ENCODE results near the gene CNTFR. TPM values are rescaled to one million over a fixed set of nuclear protein-coding genes. Genes with fewer than 3 reads are reported as not detected.

Gene CNTFR
- total RNA-seq, 1 donor from 2014 or later, result 4.7 TPM

GRCh38 chr9:34570809-34571480 lies 18.6 kb downstream of the CNTFR start:
- Histone ChIP-seq H3K36me3 (no peaks in the 10 kb centered on the region), H3K27ac (no peak overlapping the region), H3K9me3 (no peaks in the 10 kb centered on the region), H3K4me3 (no peak overlapping the region), H3K27me3 (no peaks in the 10 kb centered on the region), H3K4me1 (no peaks in the 10 kb centered on the region)
- intact Hi-C loops (cut with DNase I), result no loop called here
- TF ChIP-seq CTCF (IDR thresholded peaks at IDR 0.05), result no peak
- DNase-seq (ENCODE audit: low spot score in 2 of 2), result no peak

- TF ChIP-seq CTCF (IDR thresholded peaks at IDR 0.05), result no peak
- Histone ChIP-seq H3K4me3 (no peak overlapping the region), H3K9me3 (no peaks in the 10 kb centered on the region), H3K27me3 (no peaks in the 10 kb centered on the region), H3K4me1 (no peaks in the 10 kb centered on the region), H3K27ac (no peak overlapping the region), H3K36me3 (no peaks in the 10 kb centered on the region)
- DNase-seq (ENCODE audit: low spot score in 2 of 2), result no peak
- intact Hi-C loops (cut with DNase I), result no loop called here
Measured at GRCh38 chr9:34570376-34570775, 19.1 kb downstream of the CNTFR start.

GRCh38 chr9:34568774-34569173 lies 20.8 kb downstream of the CNTFR start:
- intact Hi-C loops (cut with DNase I), result no loop called here
- no peaks in the 10 kb centered on the region for H3K36me3 ChIP-seq
- no peak for DNase-seq (ENCODE audit: low spot score in 2 of 2)
- no peak overlapping the region for H3K27ac ChIP-seq
- no peaks in the 10 kb centered on the region for H3K4me1 ChIP-seq
- H3K9me3 ChIP-seq, result no peaks in the 10 kb centered on the region
- TF ChIP-seq CTCF (IDR thresholded peaks at IDR 0.05), result no peak
- H3K27me3 ChIP-seq, result no peaks in the 10 kb centered on the region
- H3K4me3 ChIP-seq, result no peak overlapping the region

- Histone ChIP-seq H3K36me3 (no peaks in the 10 kb centered on the region), H3K4me1 (no peaks in the 10 kb centered on the region), H3K4me3 (no peak overlapping the region), H3K9me3 (no peaks in the 10 kb centered on the region), H3K27ac (no peak overlapping the region), H3K27me3 (no peaks in the 10 kb centered on the region)
- DNase-seq (ENCODE audit: low spot score in 2 of 2), result no peak
- TF ChIP-seq CTCF (IDR thresholded peaks at IDR 0.05), result no peak
- intact Hi-C loops (cut with DNase I), result no loop called here
Measured at GRCh38 chr9:34568133-34568532, 21.4 kb downstream of the CNTFR start.

GRCh38 chr9:34566972-34567371 lies 22.6 kb downstream of the CNTFR start:
- H3K27ac ChIP-seq, result no peak overlapping the region
- no peaks in the 10 kb centered on the region for H3K27me3 ChIP-seq
- no peaks in the 10 kb centered on the region for H3K9me3 ChIP-seq
- no peak for DNase-seq (ENCODE audit: low spot score in 2 of 2)
- H3K4me1 ChIP-seq, result no peaks in the 10 kb centered on the region
- H3K4me3 ChIP-seq, result no peak overlapping the region
- TF ChIP-seq CTCF (IDR thresholded peaks at IDR 0.05), result no peak
- H3K36me3 ChIP-seq, result no peaks in the 10 kb centered on the region
- intact Hi-C loops (cut with DNase I), result no loop called here

GRCh38 chr9:34566322-34566721 lies 23.2 kb downstream of the CNTFR start:
- DNase-seq (ENCODE audit: low spot score in 2 of 2), result no peak
- no peak for TF ChIP-seq CTCF (IDR thresholded peaks at IDR 0.05)
- no peaks in the 10 kb centered on the region for H3K4me1 ChIP-seq
- no peak overlapping the region for H3K4me3 ChIP-seq
- H3K36me3 ChIP-seq, result no peaks in the 10 kb centered on the region
- no peaks in the 10 kb centered on the region for H3K9me3 ChIP-seq
- no peak overlapping the region for H3K27ac ChIP-seq
- H3K27me3 ChIP-seq, result no peaks in the 10 kb centered on the region
- intact Hi-C loops (cut with DNase I), result no loop called here
